ENCODE data around the gene DNM3.

The DNM3 gene

GRCh38 chr1:172448995-172449584 lies 607.8 kb downstream of the DNM3 start:
- POLR2A ChIA-PET = no interaction called here
- no peak overlapping the region for H3K27ac ChIP-seq (ENCODE audit: extremely low read depth, low read depth, low read length)

GRCh38 chr1:172449585-172450523 lies 608.6 kb downstream of the DNM3 start:
- Histone ChIP-seq H3K4me3 (ENCODE audit: low read depth, low read length) (no peak overlapping the region), H3K36me3 (ENCODE audit: control insufficient read depth in 2 of 2, insufficient read depth in 1 of 2, low read length in 2 of 2) (no peaks in the 10 kb centered on the region), H3K9me3 (ENCODE audit: control insufficient read depth, insufficient read depth, low read depth, low read length) (no peaks in the 10 kb centered on the region), H3K27ac (ENCODE audit: extremely low read depth, low read depth, low read length) (no peak overlapping the region; the same call in 1 of the 2 replicates), H3K4me1 (ENCODE audit: control insufficient read depth, insufficient read depth, low read length) (peaks cover 8% of the 10 kb centered on the region)
- ChIA-PET CTCF (interaction anchor here (0.5 to 2.2 kb wide), 19 partner anchors 8 to 447 kb away, joined by 3 to 11 read pairs (median 3); no protein-coding TSS in a partner anchor), POLR2A (interaction anchor here (0.6 to 1.1 kb wide), 2 partner anchors 95 to 1384 kb away, joined by 3 read pairs; no protein-coding TSS in a partner anchor)
- TF ChIP-seq ZNF692 (tag by site-specific recombination; IDR thresholded peaks at IDR 0.05) (no peak), IKZF3 (tag by site-specific recombination; IDR thresholded peaks at IDR 0.05) (0 out of 2 replicates have a peak, but pooled peaks have one; percentile 30), ZNF645 (tag by site-specific recombination; IDR thresholded peaks at IDR 0.05) (no peak), ZNF221 (tag by site-specific recombination; IDR thresholded peaks at IDR 0.05; ENCODE audit: borderline replicate concordance) (no peak), ZNF76 (tag by site-specific recombination; IDR thresholded peaks at IDR 0.05; ENCODE audit: borderline replicate concordance, low read depth) (peak; percentile 44; the same call in 1 of the 2 replicates), ZSCAN23 (tag by site-specific recombination; IDR thresholded peaks at IDR 0.05) (no peak), ZNF169 (tag by site-specific recombination; IDR thresholded peaks at IDR 0.05) (no peak), YY2 (tag by site-specific recombination; IDR thresholded peaks at IDR 0.05) (no peak), ZNF473 (tag by site-specific recombination; IDR thresholded peaks at IDR 0.05) (no peak), ZNF266 (tag by site-specific recombination; IDR thresholded peaks at IDR 0.05; ENCODE audit: low read depth) (no peak), FEZF1 (tag by site-specific recombination; IDR thresholded peaks at IDR 0.05) (peak; percentile 11; the same call in 1 of the 2 replicates), KLF9 (tag by site-specific recombination; IDR thresholded peaks at IDR 0.05; ENCODE audit: low read depth) (no peak), ZNF335 (tag by site-specific recombination; conservative IDR thresholded peaks at IDR 0.05) (peak; percentile 53), SCRT2 (tag by site-specific recombination; IDR thresholded peaks at IDR 0.05) (no peak), PRDM1 (tag by site-specific recombination; IDR thresholded peaks at IDR 0.05) (peak; percentile 55; the same call in 1 of the 2 replicates), ZNF133 (tag by site-specific recombination; IDR thresholded peaks at IDR 0.05) (no peak), INSM2 (tag by site-specific recombination; IDR thresholded peaks at IDR 0.05) (no peak)

More at GRCh38 chr1:172448995-172449584, 607.8 kb downstream of the DNM3 start:
- peaks cover 8% of the 10 kb centered on the region for H3K4me1 ChIP-seq (ENCODE audit: control insufficient read depth, insufficient read depth, low read length)
- CTCF ChIA-PET = interaction anchor here (0.5 to 2.2 kb wide), 6 partner anchors 9 to 270 kb away, joined by 3 to 11 read pairs (median 4); no protein-coding TSS in a partner anchor
- H3K4me3 ChIP-seq (ENCODE audit: low read depth, low read length) = no peak overlapping the region
- no peaks in the 10 kb centered on the region for H3K9me3 ChIP-seq (ENCODE audit: control insufficient read depth, insufficient read depth, low read depth, low read length)
- no peak for TF ChIP-seq OVOL3 (tag by site-specific recombination; IDR thresholded peaks at IDR 0.05)
- TF ChIP-seq ZNF2 (tag by site-specific recombination; IDR thresholded peaks at IDR 0.05) = no peak
- no peak for TF ChIP-seq ZNF747 (tag by site-specific recombination; IDR thresholded peaks at IDR 0.05)
- no peak for TF ChIP-seq ZSCAN30 (tag by site-specific recombination; IDR thresholded peaks at IDR 0.05)
- no peak for TF ChIP-seq SP2 (tag by site-specific recombination; IDR thresholded peaks at IDR 0.05)
- TF ChIP-seq PRDM1 (tag by site-specific recombination; IDR thresholded peaks at IDR 0.05) = no peak
- TF ChIP-seq ZSCAN4 (tag by site-specific recombination; IDR thresholded peaks at IDR 0.05) = no peak
- TF ChIP-seq MEIS1 (CRISPR knock-in tag; IDR thresholded peaks at IDR 0.05; ENCODE audit: borderline replicate concordance) = no peak
- TF ChIP-seq ZNF645 (tag by site-specific recombination; IDR thresholded peaks at IDR 0.05) = no peak
- no peak for TF ChIP-seq HOXC10 (CRISPR knock-in tag; IDR thresholded peaks at IDR 0.05)
- no peak for TF ChIP-seq GLI4 (tag by site-specific recombination; IDR thresholded peaks at IDR 0.05)
- TF ChIP-seq ZSCAN16 (tag by site-specific recombination; IDR thresholded peaks at IDR 0.05) = no peak
- no peak for TF ChIP-seq ZNF660 (tag by site-specific recombination; IDR thresholded peaks at IDR 0.05)
- TF ChIP-seq ZNF433 (tag by site-specific recombination; IDR thresholded peaks at IDR 0.05; ENCODE audit: low read depth) = no peak
- TF ChIP-seq RBAK (tag by site-specific recombination; IDR thresholded peaks at IDR 0.05) = no peak
- no peak for TF ChIP-seq ZFP69B (tag by site-specific recombination; IDR thresholded peaks at IDR 0.05)
- no peak for TF ChIP-seq EGR2 (tag by site-specific recombination; IDR thresholded peaks at IDR 0.05; ENCODE audit: low read depth)
- no peak for TF ChIP-seq ZNF239 (tag by site-specific recombination; IDR thresholded peaks at IDR 0.05)
- H3K36me3 ChIP-seq (ENCODE audit: control insufficient read depth in 2 of 2, insufficient read depth in 1 of 2, low read length in 2 of 2) = no peaks in the 10 kb centered on the region
